Testis (tissue), 3 donors: ENCODE data around the gene OGFOD3. TPM values are rescaled to one million over a fixed set of nuclear protein-coding genes. Genes with fewer than 3 reads are reported as not detected.

ENCODE experiments used
- DNase-seq: peaks from one replicate; pipeline ENCODE4 v3.0.0-alpha.2; 2019
- H3K27ac ChIP-seq, 2 donors: fragments of 200-600 bp; sonication (generic); one replicate each; pipeline ENCODE4 v1.5.1; 2019
- H3K27me3 ChIP-seq: fragments of 200-600 bp; sonication (generic); one replicate; pipeline ENCODE4 v1.5.1; 2019
- H3K36me3 ChIP-seq: fragments of 200-600 bp; sonication (generic); one replicate; pipeline ENCODE4 v1.5.1; 2017; ENCODE audit warnings: low read depth; ENCODE audit errors: missing control alignments
- H3K4me1 ChIP-seq: fragments of 200-600 bp; sonication (generic); one replicate; pipeline ENCODE4 v1.5.1; 2019
- H3K4me3 ChIP-seq, 2 donors: fragments of 200-600 bp; sonication (generic); one replicate each; pipeline ENCODE4 v1.5.1; 2017 to 2019
- H3K9me3 ChIP-seq: fragments of 200-600 bp; sonication (generic); one replicate; pipeline ENCODE4 v1.5.1; 2017
- CTCF ChIP-seq, 3 experiments: fragments of 450-650 bp in 2 of 3; fragments of 200-600 bp in 1 of 3; sonication (generic) in 1 of 3; IDR thresholded peaks; one replicate each; pipeline ENCODE4 v1.5.1; 2016 to 2019; ENCODE audit warnings: antibody characterized with exemption in 3 of 3, mild to moderate bottlenecking in 2 of 3, moderate library complexity in 1 of 3
- POLR2A ChIP-seq: fragments of 450-650 bp; IDR thresholded peaks from one replicate; pipeline ENCODE4 v1.6.1; 2017; ENCODE audit warnings: antibody characterized with exemption, mild to moderate bottlenecking, moderate library complexity
- WGBS, 2 donors: methylation state at CpG; one replicate each; pipeline ENCODE4 v1.1.5; 2018; 5-methylcytosine and 5-hydroxymethylcytosine counted together
- intact Hi-C: fragments of 100-400 bp; cut with DNase I; formaldehyde crosslinking; loops from one replicate; pipeline ENCODE4 v1.15.1; 2023; ENCODE audit warnings: low total_unique reads
- polyA plus RNA-seq: library from polyadenylated mRNA; stranded (reverse); fragments of 350-450 nt; fragmentation: Illumina TruSeq; extraction: RNeasy Lipid Tissue Mini Kit (QIAGEN cat#74804); gene quantifications from one replicate; pipeline ENCODE4 v1.2.3, GENCODE V29; 2014; ENCODE audit warnings: low read depth, low replicate concordance; ENCODE audit not compliant: insufficient read depth
- total RNA-seq, 2 donors: library from RNA; depleted of rRNA; stranded (reverse); fragments of >200 nt; gene quantifications; one replicate each; pipeline ENCODE4 v1.2.3, GENCODE V29; 2016

Gene OGFOD3
- total and polyA plus RNA-seq, 3 donors from 2014 or later: 19.6 to 37.4 (median 28.9) TPM

- 86 to 94% methylated on average over 7 to 16 of the region's 18 CpGs for WGBS, 2 donors
- TF ChIP-seq POLR2A: no peak
- TF ChIP-seq CTCF (IDR thresholded peaks at IDR 0.05): no peak
- Histone ChIP-seq H3K4me3 (no peak overlapping the region), H3K27ac (no peak overlapping the region), H3K9me3 (no peaks in the 10 kb centered on the region), H3K36me3 (no peaks in the 10 kb centered on the region), H3K4me1 (peaks cover 10% of the 10 kb centered on the region), H3K27me3 (no peaks in the 10 kb centered on the region)
- intact Hi-C loops: no loop called here
- DNase-seq: no peak
These were observed 18.9 kb upstream of the OGFOD3 start for GRCh38 chr17:82437325-82437668.

GRCh38 chr17:82436601-82437324 lies 18.4 kb upstream of the OGFOD3 start:
- no peak for DNase-seq
- no peak overlapping the region for H3K4me3 ChIP-seq
- intact Hi-C loops: no loop called here
- no peaks in the 10 kb centered on the region for H3K9me3 ChIP-seq
- no peaks in the 10 kb centered on the region for H3K36me3 ChIP-seq
- 86 to 89% methylated on average over 26 to 34 of the region's 36 CpGs for WGBS, 2 donors
- TF ChIP-seq CTCF (IDR thresholded peaks at IDR 0.05) (no peak), POLR2A (no peak)
- H3K27me3 ChIP-seq: no peaks in the 10 kb centered on the region
- peaks cover 8% of the 10 kb centered on the region for H3K4me1 ChIP-seq
- H3K27ac ChIP-seq: no peak overlapping the region

GRCh38 chr17:82435601-82436583 lies 17.5 kb upstream of the OGFOD3 start:
- H3K4me1 ChIP-seq: peaks cover 8% of the 10 kb centered on the region
- no peak for DNase-seq
- 84 to 85% methylated on average over 6 to 39 of the region's 43 CpGs for WGBS, 2 donors
- H3K9me3 ChIP-seq: no peaks in the 10 kb centered on the region
- no peak overlapping the region for H3K4me3 ChIP-seq
- no peak overlapping the region for H3K27ac ChIP-seq
- H3K36me3 ChIP-seq: no peaks in the 10 kb centered on the region
- no peaks in the 10 kb centered on the region for H3K27me3 ChIP-seq
- TF ChIP-seq CTCF (IDR thresholded peaks at IDR 0.05): no peak
- no peak for TF ChIP-seq POLR2A
- intact Hi-C loops: no loop called here

GRCh38 chr17:82435103-82435502 lies 16.7 kb upstream of the OGFOD3 start:
- H3K36me3 ChIP-seq: no peaks in the 10 kb centered on the region
- DNase-seq: no peak

More at GRCh38 chr17:82435103-82435502, 16.7 kb upstream of the OGFOD3 start:
- Histone ChIP-seq H3K4me3 (no peak overlapping the region), H3K9me3 (no peaks in the 10 kb centered on the region), H3K27me3 (no peaks in the 10 kb centered on the region), H3K4me1 (peaks cover 8% of the 10 kb centered on the region), H3K27ac (no peak overlapping the region)
- WGBS, 2 donors: 90 to 94% methylated on average over 2 to 12 of the region's 12 CpGs
- intact Hi-C loops: no loop called here
- no peak for TF ChIP-seq POLR2A
- TF ChIP-seq CTCF (IDR thresholded peaks at IDR 0.05): no peak
